ENCODE results near the gene SNAP25. TPM values are rescaled to one million over a fixed set of nuclear protein-coding genes. Genes with fewer than 3 reads are reported as not detected.
A peak's percentile ranks its signal among the peaks of the same experiment; 100 is the strongest.

The SNAP25 gene
- total and polyA plus RNA-seq, 9 of the 15 experiments (the other 6 are each of a cell fraction or from before 2014, with no cell fraction given): 0.07 TPM; not detected in 8

GRCh38 chr20:10219452-10219791 is 792 bp downstream of the SNAP25 start (continued):
- no peak for TF ChIP-seq HES1 (IDR thresholded peaks at IDR 0.05; ENCODE audit: low read depth)
- TF ChIP-seq SMARCC2 (IDR thresholded peaks at IDR 0.05; ENCODE audit: low read depth): no peak
- TF ChIP-seq FOXJ2 (tag; IDR thresholded peaks at IDR 0.05): no peak
- TF ChIP-seq ETV5 (CRISPR knock-in tag; IDR thresholded peaks at IDR 0.05; ENCODE audit: low read depth): peak; percentile 82; the same call in 1 of the 2 replicates
- no peak for TF ChIP-seq RNF219 (CRISPR knock-in tag; IDR thresholded peaks at IDR 0.05)
- TF ChIP-seq FOXM1 (IDR thresholded peaks at IDR 0.05; ENCODE audit: low read depth): no peak
- TF ChIP-seq FOXM1 (CRISPR knock-in tag; IDR thresholded peaks at IDR 0.05; ENCODE audit: low read depth): peak; percentile 93
- no peak for TF ChIP-seq ZNF717 (CRISPR knock-in tag; IDR thresholded peaks at IDR 0.05)
- TF ChIP-seq THAP12 (CRISPR knock-in tag; IDR thresholded peaks at IDR 0.05): no peak
- no peak for TF ChIP-seq MITF (IDR thresholded peaks at IDR 0.05)
- peak; percentile 98 for TF ChIP-seq ATF6 (CRISPR knock-in tag; IDR thresholded peaks at IDR 0.05)
- TF ChIP-seq FOXK1 (CRISPR knock-in tag; IDR thresholded peaks at IDR 0.05; ENCODE audit: borderline replicate concordance): 0 out of 2 replicates have a peak, but pooled peaks have one; percentile 73
- TF ChIP-seq GABPB1 (CRISPR knock-in tag; IDR thresholded peaks at IDR 0.05): peak; percentile 83
- TF ChIP-seq AFF4 (CRISPR knock-in tag; IDR thresholded peaks at IDR 0.05): peak; percentile 95
- TF ChIP-seq ZNF644 (tag; IDR thresholded peaks at IDR 0.05; ENCODE audit: low read depth): peak; percentile 88
- TF ChIP-seq PCBP2 (IDR thresholded peaks at IDR 0.05; ENCODE audit: low read depth, low read length, poor library complexity, severe bottlenecking): no peak
